Spleen (tissue), 11 donors: Measurements from ENCODE around the gene ABCB8. TPM values are rescaled to one million over a fixed set of nuclear protein-coding genes. Genes with fewer than 3 reads are reported as not detected.

ENCODE experiments used
- DNase-seq: peaks from one replicate; pipeline ENCODE4 v3.0.0-alpha.2; 2020
- H3K27ac ChIP-seq, 8 donors: fragments of 200-600 bp; sonication (generic) in 7 of 8; 1 replicate in 4 of 8; 2 replicates in 4 of 8; pipeline versions ENCODE4 v1.5.0 to v1.8.0; 2016 to 2021; ENCODE audit warnings: inconsistent platforms in 4 of 8, mild to moderate bottlenecking in 4 of 8, moderate library complexity in 1 of 8
- H3K27me3 ChIP-seq, 7 donors: fragments of 200-600 bp; sonication (generic) in 6 of 7; replicated peaks in 1 of 7; 1 replicate in 4 of 7; 2 replicates in 3 of 7; pipeline versions ENCODE4 v1.5.0 to v1.8.0; 2016 to 2021; ENCODE audit warnings: inconsistent platforms in 3 of 7, mild to moderate bottlenecking in 1 of 7
- H3K36me3 ChIP-seq, 6 donors: fragments of 200-600 bp; sonication (generic) in 5 of 6; 1 replicate in 4 of 6; 2 replicates in 2 of 6; pipeline versions ENCODE4 v1.5.0 to v1.8.0; 2016 to 2021; ENCODE audit warnings: inconsistent platforms in 2 of 6
- H3K4me1 ChIP-seq, 6 donors: fragments of 200-600 bp; sonication (generic) in 5 of 6; 1 replicate in 3 of 6; 2 replicates in 3 of 6; pipeline versions ENCODE4 v1.5.0 to v1.8.0; 2016 to 2021; ENCODE audit warnings: inconsistent platforms in 3 of 6
- H3K4me3 ChIP-seq, 8 donors: fragments of 200-600 bp; sonication (generic) in 7 of 8; 1 replicate in 4 of 8; 2 replicates in 4 of 8; pipeline versions ENCODE4 v1.5.0 to v1.8.0; 2016 to 2021; ENCODE audit warnings: inconsistent platforms in 4 of 8, mild to moderate bottlenecking in 4 of 8, moderate library complexity in 2 of 8
- H3K9me3 ChIP-seq, 8 donors: fragments of 200-600 bp; sonication (generic) in 7 of 8; 1 replicate in 4 of 8; 2 replicates in 4 of 8; pipeline versions ENCODE4 v1.5.0 to v1.8.0; 2016 to 2021; ENCODE audit warnings: inconsistent platforms in 4 of 8
- CTCF ChIP-seq, 11 experiments: fragments of 200-600 bp in 7 of 11; fragments of 450-650 bp in 4 of 11; sonication (generic) in 4 of 11; IDR thresholded peaks in 8 of 11; conservative IDR thresholded peaks in 3 of 11; 1 replicate in 7 of 11; 2 replicates in 4 of 11; pipeline versions ENCODE4 v1.4.0 to v1.8.0; 2016 to 2021; ENCODE audit warnings: antibody characterized with exemption in 11 of 11, inconsistent platforms in 4 of 11, mild to moderate bottlenecking in 1 of 11
- POLR2A ChIP-seq, 3 donors: fragments of 450-650 bp; IDR thresholded peaks; one replicate each; pipeline ENCODE4 v1.5.1; 2017; ENCODE audit warnings: antibody characterized with exemption in 3 of 3, mild to moderate bottlenecking in 1 of 3
- POLR2AphosphoS5 ChIP-seq, 3 donors: sonication (generic); formaldehyde crosslinking; IDR thresholded peaks; one replicate each; pipeline ENCODE4 v1.5.1; 2017; ENCODE audit warnings: antibody characterized with exemption in 3 of 3
- WGBS, 5 donors: extraction: QIAGEN DNeasy Blood & Tissue Kit in 3 of 5; methylation state at CpG; one replicate each; pipeline versions ENCODE4 v1.1.5 to v1.1.7; 2013 to 2018; 5-methylcytosine and 5-hydroxymethylcytosine counted together
- intact Hi-C: fragments of 100-400 bp; cut with DNase I; formaldehyde crosslinking; loops from one replicate; pipeline ENCODE4 v1.15.0; 2023; ENCODE audit warnings: low total_unique reads
- polyA plus RNA-seq, 3 donors: library from polyadenylated mRNA; stranded (reverse); fragments of 200-250 nt; gene quantifications; one replicate each; pipeline ENCODE4 v1.2.1, GENCODE V29; 2013
- total RNA-seq, 7 donors: library from RNA; depleted of rRNA in 3 of 7; stranded (reverse); fragments of >200 nt in 3 of 7; fragmentation: NEBNext Ultra II Directional in 4 of 7; extraction: Animal tissue kit (Norgen Biotek cat#: 25700) in 4 of 7; gene quantifications; one replicate each; pipeline versions ENCODE4 v1.1.0 to v1.2.1, GENCODE V29; 2016 to 2021
- donor health status: healthy with polysubstance abuse.
- donor health status: DM: no; HTN: no; CAD: no; lungs with moderate emphysema.
- donor health status: DM: no; HTN: no; CAD: no.
- donor health status: Bipolar disorder and iron deficiency.
- donor health status: healthy.
- donor health status: DM: no; HTN: no; CAD: no.
- donor health status: DM: yes; HTN: yes; CAD: no.

ABCB8 gene
- total and polyA plus RNA-seq, 10 donors, result 12.9 to 42.6 (median 26.4) TPM

GRCh38 chr7:151043959-151044358 is 15.7 kb downstream of the ABCB8 start:
- no peaks in the 10 kb centered on the region for H3K27me3 ChIP-seq
- peaks cover 0 to 11% (median 7%) of the 10 kb centered on the region in 6 donors for H3K4me1 ChIP-seq
- intact Hi-C loops, result no loop called here
- no peak for TF ChIP-seq CTCF (IDR thresholded peaks at IDR 0.05 in 8 of 11, conservative IDR thresholded peaks at IDR 0.05 in 3 of 11)
- no peak for TF ChIP-seq POLR2A (IDR thresholded peaks at IDR 0.05)
- peak in 1 of 3 donors; percentile 24 for TF ChIP-seq POLR2AphosphoS5 (IDR thresholded peaks at IDR 0.05)
- H3K9me3 ChIP-seq, result no peaks in the 10 kb centered on the region
- H3K27ac ChIP-seq, result no peak overlapping the region
- peaks cover 0 to 51% (median 16%) of the 10 kb centered on the region in 6 donors for H3K36me3 ChIP-seq
- 91 to 98% (median 96%) methylated on average over 7 to 20 of the region's 20 CpGs for WGBS, 5 donors
- H3K4me3 ChIP-seq, result no peak overlapping the region
- no peak for DNase-seq

DNA sequence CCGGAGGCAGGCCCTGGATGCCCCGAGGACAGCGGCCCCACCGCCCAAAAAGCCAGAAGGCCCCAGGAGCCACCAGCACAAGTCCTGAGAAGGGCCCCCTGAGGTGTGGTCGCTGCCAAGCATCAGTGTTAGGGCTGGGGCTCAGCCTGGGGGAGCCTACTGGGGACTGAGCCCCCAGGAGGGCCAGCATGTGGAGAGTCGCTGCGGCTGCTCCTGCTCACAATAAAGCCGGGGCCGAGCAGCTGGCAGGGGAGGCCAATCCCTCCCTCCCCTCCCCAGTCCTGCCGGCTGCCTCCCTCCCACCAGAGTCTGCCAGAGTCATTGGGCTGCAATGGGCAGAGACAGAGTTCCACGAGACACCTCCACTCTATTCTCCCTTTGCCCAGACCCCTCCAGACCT is 17.0 kb downstream of the ABCB8 start:
- no peaks in the 10 kb centered on the region for H3K4me1 ChIP-seq
- TF ChIP-seq POLR2A (IDR thresholded peaks at IDR 0.05) (no peak), POLR2AphosphoS5 (IDR thresholded peaks at IDR 0.05) (no peak), CTCF (IDR thresholded peaks at IDR 0.05 in 8 of 11, conservative IDR thresholded peaks at IDR 0.05 in 3 of 11) (no peak)
- peaks cover 0 to 51% (median 16%) of the 10 kb centered on the region in 6 donors for H3K36me3 ChIP-seq
- H3K27ac ChIP-seq, result no peak overlapping the region
- no peaks in the 10 kb centered on the region for H3K9me3 ChIP-seq
- H3K4me3 ChIP-seq, result no peak overlapping the region
- peaks cover 0 to 9% (median 2%) of the 10 kb centered on the region in 7 donors for H3K27me3 ChIP-seq
- intact Hi-C loops, result no loop called here
- no peak for DNase-seq
- 84 to 95% (median 93%) methylated on average over 4 to 11 of the region's 11 CpGs for WGBS, 5 donors

- intact Hi-C loops, result no loop called here
- TF ChIP-seq POLR2A (IDR thresholded peaks at IDR 0.05) (no peak), POLR2AphosphoS5 (IDR thresholded peaks at IDR 0.05) (no peak), CTCF (IDR thresholded peaks at IDR 0.05 in 8 of 11, conservative IDR thresholded peaks at IDR 0.05 in 3 of 11) (no peak)
These were observed 17.7 kb downstream of the ABCB8 start for GRCh38 chr7:151045967-151046366.

DNA sequence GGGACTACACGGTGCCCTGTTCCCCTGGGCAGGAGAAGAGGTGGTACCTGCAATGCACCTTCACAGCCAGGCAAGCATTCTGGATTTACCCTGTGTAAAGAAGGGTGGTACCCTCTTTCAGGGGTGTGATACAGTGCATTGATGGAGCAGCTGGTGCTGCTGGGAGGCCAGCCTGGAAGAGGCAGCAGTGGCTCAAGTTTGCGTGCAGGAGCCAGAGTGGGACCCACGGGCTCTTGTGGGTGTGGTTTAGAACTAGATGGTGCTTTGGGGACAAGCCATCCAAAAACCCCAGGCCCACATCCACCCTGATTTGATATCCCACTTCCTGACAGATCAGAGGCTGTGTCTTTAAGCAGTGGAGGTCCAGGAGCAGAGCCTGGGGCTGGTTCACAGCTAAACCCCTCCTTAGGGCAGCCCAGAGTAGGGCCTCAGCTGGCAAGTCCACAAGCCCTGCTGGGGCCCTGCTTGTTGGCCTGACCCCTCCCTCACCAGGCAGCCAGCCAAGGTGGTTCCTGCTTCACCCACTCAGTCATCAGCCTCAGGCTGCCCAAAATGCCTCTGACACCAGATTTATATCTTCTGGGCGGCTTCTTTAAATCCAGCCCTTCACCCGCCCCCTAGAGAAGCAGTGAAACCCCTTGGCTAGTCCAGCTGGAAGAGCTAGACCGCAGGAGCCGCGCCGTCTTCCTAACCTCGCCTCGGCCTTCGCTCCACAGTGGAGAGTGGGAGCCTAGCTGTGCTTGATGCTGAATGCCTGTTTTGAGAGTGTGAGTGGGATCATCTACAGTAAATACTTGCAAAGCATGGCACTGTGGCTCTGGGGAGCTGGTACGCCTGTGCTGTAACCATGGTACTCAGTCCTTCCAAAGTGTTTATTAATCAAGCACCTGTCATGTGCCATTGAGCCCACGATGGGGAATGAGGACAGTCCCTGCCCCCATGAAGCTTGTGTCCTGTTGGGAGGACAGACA is 18.6 kb downstream of the ABCB8 start:
- TF ChIP-seq CTCF (IDR thresholded peaks at IDR 0.05 in 8 of 11, conservative IDR thresholded peaks at IDR 0.05 in 3 of 11), result no peak
- TF ChIP-seq POLR2AphosphoS5 (IDR thresholded peaks at IDR 0.05), result peak in 1 of 3 donors; percentile 9
- H3K4me1 ChIP-seq, result peaks cover 0 to 14% (median 9%) of the 10 kb centered on the region in 6 donors
- no peak overlapping the region for H3K27ac ChIP-seq
- H3K27me3 ChIP-seq, result peaks cover 0 to 25% (median 13%) of the 10 kb centered on the region in 7 donors
- peaks cover 0 to 40% (median 16%) of the 10 kb centered on the region in 6 donors for H3K36me3 ChIP-seq
- 53 to 61% (median 55%) methylated on average over 12 to 14 of the region's 14 CpGs for WGBS, 5 donors
- intact Hi-C loops, result no loop called here
- H3K4me3 ChIP-seq, result no peak overlapping the region
- no peaks in the 10 kb centered on the region for H3K9me3 ChIP-seq
- DNase-seq, result no peak

More at GRCh38 chr7:151045967-151046366, 17.7 kb downstream of the ABCB8 start:
- Histone ChIP-seq H3K36me3 (peaks cover 0 to 50% (median 16%) of the 10 kb centered on the region in 6 donors), H3K9me3 (no peaks in the 10 kb centered on the region), H3K4me1 (peaks cover 0 to 5% (median 3%) of the 10 kb centered on the region in 6 donors), H3K4me3 (no peak overlapping the region), H3K27ac (no peak overlapping the region), H3K27me3 (peaks cover 0 to 16% (median 9%) of the 10 kb centered on the region in 7 donors)
- 84 to 93% (median 91%) methylated on average over 5 to 9 of the region's 9 CpGs for WGBS, 5 donors
- DNase-seq, result no peak
